Hair follicular keratinocyte (primary cell): ENCODE measurements around the gene FEN1. TPM values are rescaled to one million over a fixed set of nuclear protein-coding genes. Genes with fewer than 3 reads are reported as not detected.

ENCODE experiments used
- total RNA-seq: library from RNA; depleted of rRNA; stranded (reverse); fragments of >200 nt; gene quantifications from 2 replicates; pipeline ENCODE4 v1.2.3, GENCODE V29; 2015

The FEN1 gene, protein sequence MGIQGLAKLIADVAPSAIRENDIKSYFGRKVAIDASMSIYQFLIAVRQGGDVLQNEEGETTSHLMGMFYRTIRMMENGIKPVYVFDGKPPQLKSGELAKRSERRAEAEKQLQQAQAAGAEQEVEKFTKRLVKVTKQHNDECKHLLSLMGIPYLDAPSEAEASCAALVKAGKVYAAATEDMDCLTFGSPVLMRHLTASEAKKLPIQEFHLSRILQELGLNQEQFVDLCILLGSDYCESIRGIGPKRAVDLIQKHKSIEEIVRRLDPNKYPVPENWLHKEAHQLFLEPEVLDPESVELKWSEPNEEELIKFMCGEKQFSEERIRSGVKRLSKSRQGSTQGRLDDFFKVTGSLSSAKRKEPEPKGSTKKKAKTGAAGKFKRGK
- 16.6 and 63.6 TPM in 2 replicates for total RNA-seq

DNA sequence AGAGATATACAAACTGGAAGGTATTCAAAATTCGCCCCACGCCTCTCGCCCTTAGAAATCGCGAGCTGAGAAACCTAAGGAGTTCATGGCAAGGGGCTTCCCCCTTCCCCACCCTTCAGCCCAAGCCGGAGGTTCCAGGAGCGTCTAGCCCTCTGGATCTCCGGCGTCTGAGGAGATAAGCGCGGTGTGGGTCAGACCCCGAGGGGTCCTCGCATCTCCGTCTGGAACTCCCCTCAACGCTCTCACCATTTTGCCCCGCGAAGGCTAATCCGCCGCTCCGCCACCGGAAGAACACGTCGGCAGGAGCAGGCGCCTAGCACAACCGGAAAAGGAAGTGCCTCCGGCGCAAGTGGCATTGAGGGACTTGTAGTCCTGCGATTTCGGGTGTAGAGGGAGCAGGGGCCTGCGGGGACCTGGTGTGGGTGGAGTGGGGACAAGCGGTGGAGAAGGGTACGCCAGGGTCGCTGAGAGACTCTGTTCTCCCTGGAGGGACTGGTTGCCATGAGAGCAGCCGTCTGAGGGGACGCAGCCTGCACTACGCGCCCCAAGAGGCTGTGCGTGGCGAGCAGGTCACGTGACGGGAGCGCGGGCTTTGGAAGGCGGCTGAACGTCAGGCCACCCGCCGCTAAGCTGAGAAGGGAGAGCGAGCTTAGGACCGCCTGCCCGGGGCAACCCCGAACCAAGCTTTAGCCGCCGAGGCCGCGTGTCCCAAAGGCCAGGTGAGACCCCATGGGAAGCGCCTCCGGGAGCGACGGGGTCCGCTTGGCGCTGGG lies at the start of gene FEN1, which contains the start of gene TMEM258:
FEN1 (plus strand) TSS at position 602 of the 773 bp plus-strand sequence. CDS start 2,451 bp downstream, outside the sequence.
TMEM258 (minus strand) TSS at position 290 of the 773 bp plus-strand sequence; CDS start at position 249, 41 bp downstream.

DNA sequence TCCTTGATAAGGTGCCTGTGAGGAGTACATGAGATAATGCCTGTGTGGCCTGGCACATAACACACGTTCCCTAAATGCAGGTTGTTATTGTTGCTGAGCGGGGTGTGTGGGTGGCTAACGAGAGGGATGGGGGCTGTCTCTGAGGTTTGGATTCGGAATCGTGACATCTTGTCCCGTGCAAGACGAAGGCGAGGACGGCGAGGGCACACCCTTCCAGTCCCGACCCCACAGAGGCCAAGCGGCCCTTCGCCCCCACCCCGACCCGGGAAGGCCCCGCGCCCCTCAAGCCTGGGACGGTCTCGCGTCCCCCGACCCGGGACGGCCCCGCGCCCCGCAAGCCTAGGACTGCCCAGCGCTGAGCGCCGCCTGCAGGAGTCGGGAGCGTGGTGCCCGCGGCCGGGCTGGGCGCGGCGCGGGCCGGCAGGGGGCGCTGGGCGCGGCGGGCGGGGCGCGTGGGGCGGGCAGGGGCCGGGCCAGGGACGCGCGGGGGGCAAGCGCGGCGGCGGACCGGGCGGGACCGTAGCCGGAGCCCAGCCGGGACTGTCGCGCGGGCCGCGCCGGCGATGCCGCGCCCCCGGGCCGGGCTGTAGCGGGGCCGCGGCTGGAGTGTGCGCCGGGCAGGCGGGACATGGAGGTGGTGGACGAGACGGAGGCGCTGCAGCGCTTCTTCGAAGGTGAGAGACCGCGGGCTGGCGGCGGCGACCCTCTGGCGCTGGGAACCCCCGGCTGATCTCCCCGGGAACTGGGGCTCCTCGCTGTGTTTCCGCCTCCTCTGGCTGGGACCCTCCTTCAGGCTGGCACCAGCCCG lies 40.4 kb upstream of the FEN1 start, which contains the start of gene MYRF:
MYRF (plus strand) TSS at position 520 of the 808 bp plus-strand sequence; CDS start at position 629, 109 bp downstream.

DNA sequence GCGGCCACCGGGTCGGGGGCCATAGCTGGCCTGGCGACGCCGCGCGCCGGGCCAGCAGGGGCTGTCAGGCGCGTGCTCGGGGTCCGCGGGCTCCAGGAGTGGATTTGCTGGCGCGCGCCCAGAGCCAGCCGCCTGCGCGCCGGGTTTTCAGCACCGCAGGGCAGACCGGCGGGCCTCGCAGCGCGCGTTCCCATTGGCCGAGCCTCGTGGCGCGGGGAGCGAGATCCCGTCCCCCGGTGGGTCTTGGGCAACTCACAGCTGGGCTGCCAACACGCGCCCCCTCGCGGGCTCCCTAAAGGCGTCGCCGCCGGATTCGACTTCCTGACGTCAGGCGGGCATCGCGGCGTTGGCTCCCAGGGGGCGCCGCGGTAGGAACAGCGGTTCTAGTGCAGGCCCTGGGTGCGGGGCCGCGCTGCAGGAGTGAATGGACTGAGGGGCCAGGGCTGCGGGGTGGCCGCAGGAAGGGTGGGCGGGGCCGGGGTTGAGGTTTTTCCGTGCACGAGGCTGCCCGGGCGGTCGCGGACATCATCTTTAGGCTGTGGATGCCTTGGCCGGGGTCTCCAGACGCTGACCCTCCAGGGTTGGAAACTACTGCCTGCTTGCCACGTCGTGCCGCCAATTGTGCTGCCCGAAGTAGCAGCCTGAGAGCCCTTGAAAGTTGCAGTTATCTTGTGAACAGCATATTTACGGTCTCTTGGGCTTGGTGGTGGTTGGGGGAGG lies 24.2 kb downstream of the FEN1 start, which contains the start of gene FADS1:
FADS1 (minus strand) TSS at position 268 of the 720 bp plus-strand sequence; CDS start at position 194, 74 bp downstream.

DNA sequence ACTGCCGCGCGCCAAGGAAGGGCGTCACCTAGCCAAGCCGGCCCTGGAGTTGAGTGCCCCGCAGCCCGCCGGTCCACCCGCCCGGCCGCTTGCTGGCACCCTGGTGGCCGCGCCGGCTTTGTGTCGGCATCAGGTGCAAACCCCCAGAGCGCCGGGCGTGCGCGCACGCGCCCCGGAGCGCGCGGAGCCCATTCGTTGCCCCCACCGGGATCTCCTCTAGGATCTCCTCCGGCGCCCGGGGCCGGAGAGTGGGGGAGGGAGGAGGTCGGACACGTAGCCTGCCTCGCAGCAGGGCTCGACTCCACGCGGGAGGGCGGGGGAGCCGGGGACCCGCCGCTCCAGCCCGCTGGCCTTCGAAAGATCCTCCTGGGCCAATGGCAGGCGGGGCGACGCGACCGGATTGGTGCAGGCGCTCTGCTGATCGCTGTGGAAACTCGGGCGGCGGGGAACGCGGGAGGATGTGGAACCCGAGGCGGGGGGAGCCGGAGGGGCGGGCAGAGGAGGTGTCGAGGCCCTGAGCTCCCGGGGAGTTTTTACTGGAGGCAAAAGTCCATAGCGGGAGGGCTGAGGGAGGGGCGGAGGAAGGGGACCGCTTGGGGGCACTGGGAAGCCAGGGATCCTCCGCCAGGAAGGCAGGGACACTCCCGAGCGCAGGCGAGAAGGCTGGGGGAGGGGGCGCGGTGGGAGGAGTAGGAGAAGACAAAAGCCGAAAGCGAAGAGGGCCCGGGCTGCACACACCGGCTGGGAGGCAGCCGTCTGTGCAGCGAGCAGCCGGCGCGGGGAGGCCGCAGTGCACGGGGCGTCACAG lies 35.1 kb downstream of the FEN1 start, which contains the start of gene FADS2:
FADS2 (plus strand) TSS at position 730 of the 808 bp plus-strand sequence. CDS start 91 bp downstream, outside the sequence.

Other genes starting within 250 kb of the FEN1 start
- gene SYT7, start 211.8 kb upstream of the FEN1 start, total RNA-seq, result 3.6 and 10.8 TPM in 2 replicates
- gene DAGLA, start 112.5 kb upstream of the FEN1 start, total RNA-seq, result 0.16 and 0.49 TPM in 2 replicates
- 0.04 TPM in 1 of 2 replicates, not detected in the other for gene MYRF, start 40.3 kb upstream of the FEN1 start, total RNA-seq
- gene TMEM258, start 312 bp upstream of the FEN1 start, total RNA-seq, result 94.1 and 112 TPM in 2 replicates
- gene FADS1, start 24.1 kb downstream of the FEN1 start, total RNA-seq, result 32.8 and 54.6 TPM in 2 replicates
- gene FADS2, start 35.4 kb downstream of the FEN1 start, total RNA-seq, result 162 and 243 TPM in 2 replicates
- 33.4 and 130 TPM in 2 replicates for gene FADS3, start 98.6 kb downstream of the FEN1 start, total RNA-seq
- 0.53 and 0.78 TPM in 2 replicates for gene RAB3IL1, start 124.7 kb downstream of the FEN1 start, total RNA-seq
- gene BEST1, start 157.4 kb downstream of the FEN1 start, total RNA-seq, result 0.11 and 1.4 TPM in 2 replicates
- 407 and 508 TPM in 2 replicates for gene FTH1, start 174.7 kb downstream of the FEN1 start, total RNA-seq